SK-N-SH (cell line): ENCODE measurements around the gene ATM. TPM values are rescaled to one million over a fixed set of nuclear protein-coding genes. Genes with fewer than 3 reads are reported as not detected.
A peak's percentile ranks its signal among the peaks of the same experiment; 100 is the strongest.

Experiments
- CTCF ChIA-PET: fragments of 300-600, 350-600 bp; formaldehyde crosslinking; extraction: SDS; loops from one replicate; lab custom pipeline; 2021; lab: Yijun Ruan, JAX
- POLR2A ChIA-PET: fragments of 350-600 bp; sonication (Branson Sonifier 250); formaldehyde crosslinking; extraction: SDS; loops from one replicate; lab custom pipeline; 2020; ENCODE audit warnings: antibody characterized with exemption, inconsistent platforms; lab: Yijun Ruan, JAX
- DNase-seq: peaks from one replicate; pipeline ENCODE4 v3.0.0; 2012
- H2AFZ ChIP-seq: fragments of 200-600 bp; sonication (generic); 2 replicates; pipeline ENCODE4 v1.8.1; 2016; ENCODE audit warnings: antibody characterized with exemption, mild to moderate bottlenecking, low read depth
- H3F3A ChIP-seq: fragments of 200-600 bp; sonication (generic); replicated peaks from 2 replicates; pipeline ENCODE3; 2016; ENCODE audit warnings: antibody characterized with exemption, mild to moderate bottlenecking; ENCODE audit not compliant: insufficient read depth
- H3K27ac ChIP-seq, 2 experiments: fragments of 200-500 bp in 1 of 2; fragments of 200-600 bp in 1 of 2; sonication (Bioruptor generic) in 1 of 2; sonication (generic), shearing (Covaris generic) in 1 of 2; 2 replicates each; pipeline versions ENCODE4 v1.5.1 to v1.6.1; 2014 to 2016; ENCODE audit warnings: low read depth in 2 of 2, inconsistent platforms in 1 of 2, low read length in 1 of 2, mild to moderate bottlenecking in 1 of 2, mixed read lengths in 1 of 2
- H3K27me3 ChIP-seq: fragments of 200-600 bp; sonication (generic), shearing (Covaris generic); 2 replicates; pipeline ENCODE4 v1.6.1; 2016; ENCODE audit warnings: mixed run types; ENCODE audit not compliant: insufficient read depth
- H3K36me3 ChIP-seq, 2 experiments: fragments of 200-500 bp in 1 of 2; fragments of 200-600 bp in 1 of 2; sonication (Bioruptor generic) in 1 of 2; sonication (generic) in 1 of 2; replicated peaks in 1 of 2; 2 replicates each; pipeline versions ENCODE3 to v1.5.1; 2014 to 2016; ENCODE audit warnings: low read length in 1 of 2, mild to moderate bottlenecking in 1 of 2; ENCODE audit not compliant: insufficient read depth in 2 of 2, control insufficient read depth in 1 of 2
- H3K4me1 ChIP-seq, 2 experiments: fragments of 200-500 bp in 1 of 2; fragments of 200-600 bp in 1 of 2; sonication (Bioruptor generic) in 1 of 2; sonication (generic), shearing (Covaris generic) in 1 of 2; 2 replicates each; pipeline versions ENCODE4 v1.5.1 to v1.6.1; 2014 to 2016; ENCODE audit warnings: low read depth in 1 of 2, low read length in 1 of 2, mixed run types in 1 of 2; ENCODE audit not compliant: insufficient read depth in 2 of 2, control insufficient read depth in 1 of 2
- H3K4me2 ChIP-seq: fragments of 200-600 bp; sonication (generic), shearing (Covaris generic); 2 replicates; pipeline ENCODE4 v1.6.1; 2017; ENCODE audit warnings: mixed run types
- H3K4me3 ChIP-seq, 2 experiments: fragments of 200-500 bp in 1 of 2; fragments of 200-600 bp in 1 of 2; sonication (Bioruptor generic) in 1 of 2; sonication (generic), shearing (Covaris generic) in 1 of 2; 2 replicates each; pipeline versions ENCODE4 v1.5.1 to v1.8.1; 2014 to 2016; ENCODE audit warnings: low read depth in 2 of 2, inconsistent platforms in 1 of 2, low read length in 1 of 2, mild to moderate bottlenecking in 1 of 2, mixed read lengths in 1 of 2, moderate library complexity in 1 of 2
- H3K79me2 ChIP-seq: fragments of 200-600 bp; sonication (generic); 2 replicates; pipeline ENCODE4 v1.8.1; 2017; ENCODE audit warnings: mild to moderate bottlenecking; ENCODE audit not compliant: insufficient read depth
- H3K9ac ChIP-seq: fragments of 200-600 bp; sonication (generic); 2 replicates; pipeline ENCODE4 v1.6.1; 2017; ENCODE audit warnings: mixed run types
- H3K9me2 ChIP-seq: fragments of 200-600 bp; sonication (generic); 2 replicates; pipeline ENCODE4 v1.6.1; 2017; ENCODE audit warnings: mixed run types
- H3K9me3 ChIP-seq: fragments of 200-600 bp; sonication (generic); 2 replicates; pipeline ENCODE4 v1.6.1; 2017; ENCODE audit warnings: mixed run types, mild to moderate bottlenecking, moderate library complexity
- H4K20me1 ChIP-seq: fragments of 200-600 bp; sonication (generic); 2 replicates; pipeline ENCODE4 v1.6.1; 2017; ENCODE audit warnings: mild to moderate bottlenecking, mixed run types; ENCODE audit not compliant: insufficient read depth
- CHD2 ChIP-seq: fragments of 150-350 bp; IDR thresholded peaks from 2 replicates; pipeline ENCODE4 v1.6.1; 2018; ENCODE audit warnings: low read length; ENCODE audit not compliant: partially characterized antibody
- EP300 ChIP-seq, 2 experiments: IDR thresholded peaks; 2 replicates each; pipeline versions ENCODE4 v1.4.0 to v1.6.1; 2012; ENCODE audit warnings: borderline replicate concordance in 1 of 2, low read depth in 1 of 2, low read length in 1 of 2
- FOXM1 ChIP-seq: IDR thresholded peaks from 2 replicates; pipeline ENCODE4 v1.4.0; 2012; ENCODE audit warnings: low read depth, mild to moderate bottlenecking
- GATA2 ChIP-seq: sonication (generic); formaldehyde crosslinking; IDR thresholded peaks from 2 replicates; pipeline ENCODE4 v1.5.0; 2020; ENCODE audit warnings: mild to moderate bottlenecking, missing genetic modification reagents
- JUND ChIP-seq: IDR thresholded peaks from 2 replicates; pipeline ENCODE4 v1.4.0; 2012
- MXI1 ChIP-seq: IDR thresholded peaks from 2 replicates; pipeline ENCODE4 v1.6.1; 2012; ENCODE audit warnings: mild to moderate bottlenecking, low read depth, low read length, improper control_type of control experiment
- NFIC ChIP-seq: IDR thresholded peaks from 2 replicates; pipeline ENCODE4 v1.4.0; 2012; ENCODE audit warnings: borderline replicate concordance
- NRF1 ChIP-seq: IDR thresholded peaks from 2 replicates; pipeline ENCODE4 v1.6.1; 2012; ENCODE audit warnings: low read depth, mild to moderate bottlenecking, low read length
- PBX3 ChIP-seq: IDR thresholded peaks from 2 replicates; pipeline ENCODE4; 2012
- POLR2AphosphoS5 ChIP-seq: IDR thresholded peaks from 2 replicates; pipeline ENCODE4 v1.6.1; 2012; ENCODE audit warnings: low read depth, low read length
- RAD21 ChIP-seq: IDR thresholded peaks from 2 replicates; pipeline ENCODE4 v1.6.1; 2012; ENCODE audit warnings: mild to moderate bottlenecking, low read length
- RCOR1 ChIP-seq: fragments of 150-350 bp; IDR thresholded peaks from 2 replicates; pipeline ENCODE4 v1.6.1; 2017; ENCODE audit warnings: antibody characterized with exemption, low read length
- RFX5 ChIP-seq: IDR thresholded peaks from 2 replicates; pipeline ENCODE4 v1.6.1; 2012; ENCODE audit warnings: mild to moderate bottlenecking, improper control_type of control experiment, low read length
- RXRA ChIP-seq: IDR thresholded peaks from 2 replicates; pipeline ENCODE4 v1.4.0; 2012; ENCODE audit warnings: low read depth, mild to moderate bottlenecking, borderline replicate concordance
- TEAD4 ChIP-seq: IDR thresholded peaks from 2 replicates; pipeline ENCODE4 v1.4.0; 2012; ENCODE audit warnings: mild to moderate bottlenecking, borderline replicate concordance; ENCODE audit not compliant: insufficient read depth
- USF2 ChIP-seq: fragments of 150-350 bp; IDR thresholded peaks from 2 replicates; pipeline ENCODE4 v1.6.1; 2017; ENCODE audit warnings: antibody characterized with exemption, low read length, low read depth, borderline replicate concordance
- YY1 ChIP-seq: IDR thresholded peaks from 2 replicates; pipeline ENCODE4 v1.4.0; 2012; ENCODE audit warnings: low read depth, mild to moderate bottlenecking
- WGBS: methylation state at CpG from one replicate; pipeline ENCODE4 v1.1.6; 2017; ENCODE audit warnings: low lambda C conversion rate; 5-methylcytosine and 5-hydroxymethylcytosine counted together
- polyA plus RNA-seq, 3 experiments: library from polyadenylated mRNA; depleted of rRNA; stranded (reverse); fragments of >200 nt; gene quantifications; 2 replicates each; pipeline ENCODE4 v1.2.3, GENCODE V29; 2012
- TF ChIP-seq, protein P1 (sequence below): fragments of 200-600 bp; sonication (generic); IDR thresholded peaks from 2 replicates; pipeline ENCODE4 v1.6.1; 2017; ENCODE audit warnings: antibody characterized with exemption, mild to moderate bottlenecking, moderate library complexity
- TF ChIP-seq, protein P2 (sequence below): IDR thresholded peaks from 2 replicates; pipeline ENCODE4 v1.4.0; 2012; ENCODE audit warnings: low read depth, borderline replicate concordance

Gene ATM
- polyA plus RNA-seq, 1 of the 3 experiments (the other 2 are of a cell fraction), result 14.1 TPM

- 15% methylated on average over 5 of the region's 5 CpGs for WGBS
- TF ChIP-seq USF2 (no peak), CHD2 (no peak), MXI1 (peak; percentile 47; the same call in 1 of the 2 replicates), RCOR1 (no peak), RXRA (no peak), PBX3 (no peak), NRF1 (no peak), TEAD4 (no peak), RAD21 (no peak), GATA2 (CRISPR knock-in tag) (0 out of 2 replicates have a peak, but pooled peaks have one; percentile 13), POLR2AphosphoS5 (no peak), EP300 (IDR thresholded peaks at IDR 0.05; ENCODE audit: borderline replicate concordance in 1 of 2, low read depth in 1 of 2, low read length in 1 of 2) (no peak), FOXM1 (no peak), NFIC (no peak), YY1 (peak; percentile 33; the same call in 1 of the 2 replicates), JUND (no peak), RFX5 (no peak)
- TF ChIP-seq, protein P1, sequence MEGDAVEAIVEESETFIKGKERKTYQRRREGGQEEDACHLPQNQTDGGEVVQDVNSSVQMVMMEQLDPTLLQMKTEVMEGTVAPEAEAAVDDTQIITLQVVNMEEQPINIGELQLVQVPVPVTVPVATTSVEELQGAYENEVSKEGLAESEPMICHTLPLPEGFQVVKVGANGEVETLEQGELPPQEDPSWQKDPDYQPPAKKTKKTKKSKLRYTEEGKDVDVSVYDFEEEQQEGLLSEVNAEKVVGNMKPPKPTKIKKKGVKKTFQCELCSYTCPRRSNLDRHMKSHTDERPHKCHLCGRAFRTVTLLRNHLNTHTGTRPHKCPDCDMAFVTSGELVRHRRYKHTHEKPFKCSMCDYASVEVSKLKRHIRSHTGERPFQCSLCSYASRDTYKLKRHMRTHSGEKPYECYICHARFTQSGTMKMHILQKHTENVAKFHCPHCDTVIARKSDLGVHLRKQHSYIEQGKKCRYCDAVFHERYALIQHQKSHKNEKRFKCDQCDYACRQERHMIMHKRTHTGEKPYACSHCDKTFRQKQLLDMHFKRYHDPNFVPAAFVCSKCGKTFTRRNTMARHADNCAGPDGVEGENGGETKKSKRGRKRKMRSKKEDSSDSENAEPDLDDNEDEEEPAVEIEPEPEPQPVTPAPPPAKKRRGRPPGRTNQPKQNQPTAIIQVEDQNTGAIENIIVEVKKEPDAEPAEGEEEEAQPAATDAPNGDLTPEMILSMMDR, result peak; percentile 26
- TF ChIP-seq, protein P2, sequence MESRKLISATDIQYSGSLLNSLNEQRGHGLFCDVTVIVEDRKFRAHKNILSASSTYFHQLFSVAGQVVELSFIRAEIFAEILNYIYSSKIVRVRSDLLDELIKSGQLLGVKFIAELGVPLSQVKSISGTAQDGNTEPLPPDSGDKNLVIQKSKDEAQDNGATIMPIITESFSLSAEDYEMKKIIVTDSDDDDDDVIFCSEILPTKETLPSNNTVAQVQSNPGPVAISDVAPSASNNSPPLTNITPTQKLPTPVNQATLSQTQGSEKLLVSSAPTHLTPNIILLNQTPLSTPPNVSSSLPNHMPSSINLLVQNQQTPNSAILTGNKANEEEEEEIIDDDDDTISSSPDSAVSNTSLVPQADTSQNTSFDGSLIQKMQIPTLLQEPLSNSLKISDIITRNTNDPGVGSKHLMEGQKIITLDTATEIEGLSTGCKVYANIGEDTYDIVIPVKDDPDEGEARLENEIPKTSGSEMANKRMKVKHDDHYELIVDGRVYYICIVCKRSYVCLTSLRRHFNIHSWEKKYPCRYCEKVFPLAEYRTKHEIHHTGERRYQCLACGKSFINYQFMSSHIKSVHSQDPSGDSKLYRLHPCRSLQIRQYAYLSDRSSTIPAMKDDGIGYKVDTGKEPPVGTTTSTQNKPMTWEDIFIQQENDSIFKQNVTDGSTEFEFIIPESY, result no peak
- CTCF ChIA-PET, result interaction anchor here (1.2 to 3.6 kb wide), 5 partner anchors 65 to 428 kb away, joined by 3 to 9 read pairs (median 5); partner anchors contain the start of gene CUL5
- Histone ChIP-seq H3K36me3 (peaks cover 4 to 10% of the 10 kb centered on the region in 2 experiments), H3F3A (peaks cover 9% of the 10 kb centered on the region), H3K9ac (peak overlapping the region; percentile 93), H3K4me2 (peak overlapping the region; percentile 94), H3K4me3 (peak overlapping the region; percentile 83 to 97), H3K27ac (peak overlapping the region; percentile 90 to 92), H3K4me1 (peaks cover 10 to 23% of the 10 kb centered on the region in 2 experiments; a peak in 3 of 4 replicates), H4K20me1 (no peaks in the 10 kb centered on the region), H2AFZ (peak overlapping the region; percentile 77), H3K9me3 (no peaks in the 10 kb centered on the region), H3K9me2 (no peaks in the 10 kb centered on the region), H3K27me3 (no peaks in the 10 kb centered on the region), H3K79me2 (peaks cover 83% of the 10 kb centered on the region)
- POLR2A ChIA-PET, result no interaction called here
- DNase-seq, result no peak
Measured at GRCh38 chr11:108220721-108221336, 2.0 kb upstream of the ATM start.
